GM12873 (cell line): ENCODE measurements around the gene RALGPS1.

Experiments
- CTCF ChIP-seq: IDR thresholded peaks from 2 replicates; pipeline ENCODE4 v1.5.1; 2012; ENCODE audit warnings: low read depth, mild to moderate bottlenecking, moderate library complexity, low read length, control low read depth; ENCODE audit not compliant: insufficient read depth; ENCODE audit errors: missing control alignments

The RALGPS1 gene

GRCh38 chr9:127087836-127088235 lies 173.3 kb downstream of the RALGPS1 start:
- no peak for TF ChIP-seq CTCF

GRCh38 chr9:127088724-127089615 lies 174.4 kb downstream of the RALGPS1 start:
- TF ChIP-seq CTCF: no peak

GRCh38 chr9:127089631-127090081 lies 175.1 kb downstream of the RALGPS1 start:
- TF ChIP-seq CTCF: no peak

- TF ChIP-seq CTCF: no peak
Measured at GRCh38 chr9:127090341-127090985, 175.9 kb downstream of the RALGPS1 start.

GRCh38 chr9:127091526-127091925 lies 176.9 kb downstream of the RALGPS1 start:
- no peak for TF ChIP-seq CTCF

GRCh38 chr9:127092041-127092608 lies 177.5 kb downstream of the RALGPS1 start:
- no peak for TF ChIP-seq CTCF
